Neural progenitor cell (in vitro differentiated cells): Measurements from ENCODE around the gene SYNPR.

Experiments
- EZH2 ChIP-seq: fragments of 200-600 bp; sonication (generic); IDR thresholded peaks from 2 replicates; pipeline ENCODE4 v1.6.1; 2017; ENCODE audit warnings: antibody characterized with exemption, mild to moderate bottlenecking, moderate library complexity
- EZH2phosphoT487 ChIP-seq: fragments of 200-600 bp; sonication (generic); IDR thresholded peaks from 2 replicates; pipeline ENCODE4 v1.6.1; 2017; ENCODE audit warnings: antibody characterized with exemption
- TF ChIP-seq, protein P1 (sequence below): fragments of 200-600 bp; sonication (generic); IDR thresholded peaks from 2 replicates; pipeline ENCODE4 v1.5.1; 2017; ENCODE audit warnings: antibody characterized with exemption, mild to moderate bottlenecking

DNA sequence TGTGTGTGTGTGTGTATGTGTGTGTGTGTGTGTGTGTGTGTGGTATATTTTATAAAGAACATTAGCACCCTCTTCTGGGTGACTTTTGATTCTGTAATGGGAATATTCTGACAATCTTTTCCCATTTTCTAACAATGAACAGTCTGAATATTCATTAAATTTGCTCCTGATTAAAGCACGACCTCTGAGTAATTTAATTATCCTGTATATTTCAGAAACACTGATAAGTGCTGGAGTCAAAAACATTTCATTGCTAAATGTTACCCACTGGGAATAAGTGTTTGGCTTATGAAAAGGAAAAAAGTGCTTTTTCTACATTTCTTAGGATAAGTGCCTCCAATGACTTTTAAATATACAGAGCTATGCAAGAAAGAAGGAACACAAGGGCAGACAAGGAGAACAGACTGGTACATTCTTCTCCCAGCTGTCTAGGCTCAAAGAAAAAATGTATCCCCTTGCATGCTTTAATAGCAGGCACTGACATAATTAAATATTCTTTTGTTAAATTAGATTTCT is 32.3 kb upstream of the SYNPR start:
- TF ChIP-seq EZH2 (no peak), EZH2phosphoT487 (no peak)
- TF ChIP-seq, protein P1, sequence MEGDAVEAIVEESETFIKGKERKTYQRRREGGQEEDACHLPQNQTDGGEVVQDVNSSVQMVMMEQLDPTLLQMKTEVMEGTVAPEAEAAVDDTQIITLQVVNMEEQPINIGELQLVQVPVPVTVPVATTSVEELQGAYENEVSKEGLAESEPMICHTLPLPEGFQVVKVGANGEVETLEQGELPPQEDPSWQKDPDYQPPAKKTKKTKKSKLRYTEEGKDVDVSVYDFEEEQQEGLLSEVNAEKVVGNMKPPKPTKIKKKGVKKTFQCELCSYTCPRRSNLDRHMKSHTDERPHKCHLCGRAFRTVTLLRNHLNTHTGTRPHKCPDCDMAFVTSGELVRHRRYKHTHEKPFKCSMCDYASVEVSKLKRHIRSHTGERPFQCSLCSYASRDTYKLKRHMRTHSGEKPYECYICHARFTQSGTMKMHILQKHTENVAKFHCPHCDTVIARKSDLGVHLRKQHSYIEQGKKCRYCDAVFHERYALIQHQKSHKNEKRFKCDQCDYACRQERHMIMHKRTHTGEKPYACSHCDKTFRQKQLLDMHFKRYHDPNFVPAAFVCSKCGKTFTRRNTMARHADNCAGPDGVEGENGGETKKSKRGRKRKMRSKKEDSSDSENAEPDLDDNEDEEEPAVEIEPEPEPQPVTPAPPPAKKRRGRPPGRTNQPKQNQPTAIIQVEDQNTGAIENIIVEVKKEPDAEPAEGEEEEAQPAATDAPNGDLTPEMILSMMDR: peak; percentile 20
